HL-60/S4 treated with retinoic acid at 250 ng/mL for 4 days and 3 days (cell line): ENCODE data around the gene TAS2R38.

Experiments
- in situ Hi-C: fragments of 300-500 bp; cut with MboI; formaldehyde crosslinking; loops from 2 replicates; pipeline ENCODE4 v1.7.0; 2022; ENCODE audit warnings: low sequenced_read_pairs

The TAS2R38 gene

DNA sequence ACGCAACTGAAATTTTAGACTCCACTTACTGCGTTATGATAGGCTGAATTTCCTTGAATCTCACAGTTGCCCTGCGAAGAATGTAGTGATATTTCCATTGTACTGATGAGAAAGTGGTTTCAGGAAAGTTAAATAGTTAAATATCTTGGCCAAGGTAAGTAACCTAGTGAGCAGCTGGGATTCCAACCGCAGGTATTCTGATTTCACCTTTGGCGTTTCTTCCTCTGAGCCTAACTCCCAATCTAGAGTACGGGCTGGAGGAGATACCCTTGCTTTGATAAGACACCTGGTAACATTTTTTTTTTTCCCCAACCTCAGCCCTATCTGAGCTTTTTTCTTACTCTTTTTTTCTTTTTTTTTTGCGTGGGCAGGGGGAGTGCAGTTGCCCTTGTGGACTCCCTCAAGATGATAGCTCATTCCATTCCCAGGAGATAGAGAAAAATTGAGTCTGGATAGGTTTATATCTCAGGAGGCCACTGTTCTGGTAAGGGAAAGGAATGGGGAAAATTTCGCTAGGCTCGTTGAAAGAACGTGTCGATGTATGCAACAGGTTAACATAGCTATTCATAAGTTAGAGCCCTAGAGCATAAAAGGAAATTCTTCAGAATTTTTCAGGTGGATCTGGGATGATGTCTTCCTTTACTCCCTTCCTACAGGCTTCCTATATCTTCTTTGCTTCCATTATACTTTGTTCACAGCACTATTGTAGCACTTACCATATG, 3.1 kb upstream of the TAS2R38 start:
- in situ Hi-C loops, result no loop called here

DNA sequence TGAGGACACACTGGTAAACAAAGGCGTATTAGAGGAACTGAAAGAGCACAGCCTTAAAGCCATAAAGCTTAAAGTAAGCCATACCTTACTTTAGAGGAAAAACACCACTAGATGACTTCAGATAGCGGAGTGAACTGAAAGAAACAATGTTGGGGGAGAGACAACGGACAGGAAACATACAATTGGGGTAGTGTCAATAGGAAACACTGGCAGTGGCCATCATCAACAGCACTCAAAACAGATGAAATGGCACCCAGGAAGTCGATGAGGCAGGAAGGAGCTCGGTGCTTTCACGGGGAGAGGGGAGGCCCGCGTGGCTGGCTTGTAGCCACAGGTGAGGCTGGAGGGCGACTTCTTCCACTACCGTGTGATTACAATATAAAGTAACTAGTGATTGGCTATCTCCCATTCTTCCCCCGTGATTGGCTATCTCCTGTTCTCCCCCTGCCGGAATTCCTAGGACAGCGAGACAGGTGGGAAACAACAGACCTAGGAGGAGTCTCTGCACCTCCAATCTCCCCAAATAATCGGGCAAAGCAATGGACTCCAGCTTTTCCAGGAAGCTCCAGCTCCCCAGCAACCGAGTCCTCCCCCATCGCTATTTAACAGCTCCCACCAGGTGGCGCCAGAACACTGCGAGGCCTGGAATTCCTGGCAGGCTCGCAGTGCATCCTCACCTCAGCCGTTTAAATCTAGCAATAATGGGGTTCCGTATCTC, 2.4 kb upstream of the TAS2R38 start:
- in situ Hi-C loops, result no loop called here

DNA sequence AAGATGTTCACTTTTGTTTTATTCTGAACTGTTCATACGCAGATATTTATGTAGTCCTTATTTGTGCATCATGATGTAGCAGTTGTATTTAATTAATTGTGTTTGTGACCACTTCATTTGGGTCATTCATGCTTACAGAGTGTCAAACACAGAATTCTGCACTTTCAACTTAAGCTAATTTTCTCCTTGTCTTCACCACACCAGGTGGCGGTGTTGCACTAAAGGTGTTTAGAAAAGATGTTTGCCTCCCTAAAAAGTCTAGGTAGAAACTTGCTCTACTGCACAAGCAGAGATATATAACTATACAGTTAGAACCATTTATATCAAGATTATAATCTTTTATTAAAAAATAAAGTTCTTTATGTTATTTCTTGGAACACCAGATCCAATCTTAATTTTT, 1.3 kb upstream of the TAS2R38 start:
- in situ Hi-C loops, result no loop called here

DNA sequence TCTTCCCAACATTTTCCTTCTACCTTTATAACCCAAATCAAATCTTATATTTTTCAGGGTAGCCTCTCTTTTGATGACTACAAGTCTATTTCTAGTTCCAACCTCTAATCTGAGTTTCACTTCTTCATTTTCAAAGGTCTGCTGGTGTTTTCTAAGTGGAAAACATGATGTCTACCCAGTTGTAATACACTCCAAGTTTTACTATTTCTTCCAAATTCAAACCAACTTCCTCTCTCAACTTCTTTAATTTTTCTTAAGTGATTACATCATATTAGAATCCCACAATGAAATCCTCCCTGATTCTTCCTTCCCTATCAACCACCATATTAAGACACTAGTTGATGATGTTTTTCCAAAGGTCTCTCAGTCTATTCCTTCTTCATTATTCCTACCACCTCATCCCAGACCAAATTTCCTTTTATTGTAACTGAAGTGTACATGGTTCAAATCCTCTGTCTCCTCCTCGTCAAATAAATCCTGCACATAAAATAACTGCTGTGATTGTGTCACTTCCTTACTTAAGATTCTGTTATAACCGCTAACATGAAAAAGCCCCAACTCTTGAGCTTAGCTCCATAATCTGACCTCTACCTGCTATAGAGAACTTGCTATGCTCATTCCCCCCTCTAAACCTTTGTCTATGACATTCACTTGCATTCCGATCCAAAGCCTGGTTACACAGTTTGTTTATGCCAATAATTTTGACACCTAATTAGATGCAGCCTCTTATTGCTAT, 12.7 kb downstream of the TAS2R38 start:
- in situ Hi-C loops, result no loop called here

DNA sequence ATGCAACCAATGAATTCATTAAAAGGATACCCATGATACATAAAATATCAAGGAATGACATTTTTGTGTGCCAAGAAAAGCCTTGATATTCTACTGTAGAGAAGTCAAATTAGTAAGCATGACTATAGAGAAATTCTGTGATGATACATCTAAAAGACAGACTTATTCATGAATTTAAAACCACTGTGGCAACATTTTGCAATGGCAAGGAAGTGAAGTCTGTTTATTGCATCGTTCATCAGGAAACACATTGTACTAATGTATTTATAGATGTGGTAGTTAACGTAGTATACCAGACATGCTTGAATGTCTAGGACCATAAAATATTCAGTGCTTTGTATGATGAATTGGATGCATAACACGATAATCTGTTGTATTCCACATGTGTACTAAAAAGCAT, 17.5 kb downstream of the TAS2R38 start:
- in situ Hi-C loops, result no loop called here

DNA sequence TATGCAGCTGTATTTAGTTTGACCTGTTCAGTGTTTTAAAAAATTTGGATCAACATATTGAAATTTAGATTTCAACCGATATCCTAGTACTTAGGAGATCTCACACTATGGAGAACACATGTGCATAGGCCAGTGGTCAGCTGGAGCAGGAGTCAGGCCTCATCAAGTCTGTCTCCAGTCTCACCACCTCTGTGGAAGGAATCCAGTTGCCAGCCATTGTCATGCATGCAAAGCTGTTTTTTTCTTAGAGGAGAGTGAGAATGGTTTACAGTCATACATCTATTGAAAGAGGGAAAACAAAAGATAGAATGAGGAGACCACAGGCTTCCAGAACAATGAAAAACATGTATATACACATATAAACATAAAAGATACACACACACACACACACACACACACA, 19.2 kb downstream of the TAS2R38 start:
- in situ Hi-C loops, result no loop called here

DNA sequence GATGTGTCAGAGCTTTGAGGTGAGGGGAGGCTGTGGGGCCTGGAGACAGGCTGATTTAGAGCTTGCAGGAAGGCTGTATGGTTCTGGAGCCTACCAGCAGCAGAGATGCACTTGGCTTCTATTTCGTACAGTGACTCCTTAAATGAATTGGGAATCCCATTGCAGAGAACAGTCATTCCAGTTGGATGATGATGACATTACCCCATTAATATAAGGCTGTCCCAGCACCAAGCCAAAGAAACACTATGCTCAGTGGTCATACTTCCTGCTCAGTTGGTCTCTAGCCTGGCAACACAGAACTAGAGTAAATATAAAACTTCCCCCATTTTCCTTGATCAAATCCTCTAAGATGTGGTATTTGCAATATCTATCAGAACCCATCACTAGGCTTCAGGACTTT, 21.1 kb downstream of the TAS2R38 start:
- in situ Hi-C loops, result no loop called here

DNA sequence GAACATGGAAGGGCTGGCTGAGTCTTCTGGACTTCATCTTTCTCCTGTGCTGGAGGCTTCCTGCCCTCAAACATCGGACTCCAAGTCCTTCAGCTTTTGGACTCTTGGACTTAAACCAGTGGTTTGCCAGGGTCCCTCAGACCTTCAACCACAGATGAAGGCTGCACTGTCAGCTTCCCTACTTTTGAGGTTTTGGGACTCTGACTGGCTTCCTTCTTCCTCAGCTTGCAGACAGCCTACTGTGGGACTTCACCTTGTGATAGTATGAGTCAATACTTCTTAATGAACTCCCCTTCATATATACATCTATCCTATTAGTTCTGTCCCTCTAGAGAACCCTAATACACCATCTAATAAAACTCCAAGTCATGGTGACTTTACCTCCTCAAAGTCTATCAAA, 22.8 kb downstream of the TAS2R38 start:
- in situ Hi-C loops, result no loop called here

DNA sequence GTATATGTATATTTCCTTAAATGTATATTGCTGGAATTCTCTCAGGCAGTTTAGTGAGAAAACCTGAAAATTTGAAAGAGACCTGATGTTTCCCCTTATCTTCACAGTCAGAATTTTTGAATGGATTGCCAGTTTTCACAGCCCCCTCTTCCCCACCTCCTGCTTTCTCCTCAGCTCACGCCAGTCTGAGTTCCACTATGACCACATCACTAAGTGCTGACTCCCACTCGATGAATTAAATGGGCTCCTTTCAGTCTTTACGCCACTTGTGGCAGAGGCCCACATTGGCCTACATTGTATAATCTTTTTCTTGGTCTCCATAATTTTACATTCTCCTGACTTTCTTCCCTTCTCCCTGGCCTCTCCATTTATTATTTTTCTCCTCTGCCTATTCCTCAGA, 23.7 kb downstream of the TAS2R38 start:
- in situ Hi-C loops, result no loop called here

DNA sequence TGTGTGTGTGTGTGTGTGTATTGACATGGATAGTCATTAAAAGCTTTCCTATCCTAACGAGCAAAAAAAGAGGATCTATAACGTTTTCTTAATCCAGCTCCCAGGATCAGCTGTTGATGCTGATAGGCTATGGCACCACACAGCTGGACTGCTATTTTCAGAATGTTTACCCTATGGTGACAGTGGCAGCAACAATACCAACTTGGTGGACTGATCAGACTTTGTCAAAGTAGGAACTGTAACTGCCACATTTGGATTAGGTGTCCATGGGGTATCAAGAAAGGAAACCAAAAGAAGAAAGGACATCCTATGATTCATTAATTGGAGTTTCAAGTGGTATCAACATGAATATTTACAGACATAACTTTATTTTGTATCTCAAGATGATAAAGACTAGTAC, 24.1 kb downstream of the TAS2R38 start:
- in situ Hi-C loops, result no loop called here

DNA sequence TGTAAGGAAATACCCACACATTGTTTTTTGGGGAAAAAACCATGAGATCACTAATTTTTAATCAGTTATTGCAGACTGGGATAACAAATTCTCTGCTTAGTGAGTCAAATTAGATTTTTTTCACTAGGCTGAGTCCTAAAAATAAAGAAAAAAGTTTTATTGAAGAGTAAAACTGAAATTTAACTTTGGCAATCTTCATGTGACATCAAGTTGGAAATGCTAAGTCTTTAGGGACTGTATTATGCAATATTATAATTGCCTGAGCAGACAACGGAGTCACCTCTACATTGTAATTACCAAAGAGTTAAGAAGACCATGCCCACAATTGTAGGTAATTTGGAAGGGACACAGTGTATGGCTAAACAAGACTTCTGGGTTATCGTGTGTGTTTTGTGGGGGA, 24.6 kb downstream of the TAS2R38 start:
- in situ Hi-C loops, result no loop called here

DNA sequence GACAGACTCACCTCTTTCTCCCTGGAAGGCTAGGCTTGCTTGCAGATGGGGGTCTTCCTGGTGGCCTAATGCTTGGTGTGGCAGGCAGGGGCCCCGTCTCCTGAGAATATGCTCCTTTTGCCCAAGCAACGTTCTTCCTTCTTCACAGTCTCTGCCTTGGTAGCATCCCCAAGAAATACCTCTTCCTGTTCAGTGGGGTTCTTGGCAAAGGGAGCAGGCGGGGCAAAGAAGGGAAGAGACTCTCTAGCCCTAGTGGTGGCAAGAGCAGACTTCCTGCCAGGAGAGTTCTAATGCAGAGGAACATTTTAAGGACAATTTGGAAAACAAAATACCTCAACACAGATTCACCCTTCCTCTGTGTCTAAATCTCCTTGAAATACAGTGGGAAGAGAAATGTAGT, 26.8 kb downstream of the TAS2R38 start, which contains the start of gene CLEC5A:
Gene CLEC5A (minus strand): TSS at position 179 of the 400 bp plus-strand sequence. CDS start 682 bp downstream, outside the sequence.
- in situ Hi-C loops, result no loop called here

DNA sequence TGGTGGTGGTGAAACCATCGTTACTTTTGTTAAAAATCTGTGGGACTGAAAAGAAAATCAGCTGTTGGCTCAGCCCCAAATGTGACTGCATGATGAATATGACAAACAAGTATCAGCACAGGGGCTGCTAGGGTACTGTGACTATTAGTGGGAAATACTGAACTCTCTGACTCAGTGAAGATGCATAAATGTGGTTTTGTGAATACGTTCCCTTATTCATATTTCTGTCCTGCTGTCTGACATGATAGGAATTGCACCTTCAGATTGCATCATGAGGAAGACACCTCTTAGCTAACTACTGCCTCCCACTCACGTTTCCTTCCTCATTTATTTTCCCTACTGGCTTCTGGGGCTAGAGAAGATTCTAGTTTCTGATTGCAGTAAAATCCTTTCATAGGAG, 28.2 kb downstream of the TAS2R38 start:
- in situ Hi-C loops, result no loop called here

DNA sequence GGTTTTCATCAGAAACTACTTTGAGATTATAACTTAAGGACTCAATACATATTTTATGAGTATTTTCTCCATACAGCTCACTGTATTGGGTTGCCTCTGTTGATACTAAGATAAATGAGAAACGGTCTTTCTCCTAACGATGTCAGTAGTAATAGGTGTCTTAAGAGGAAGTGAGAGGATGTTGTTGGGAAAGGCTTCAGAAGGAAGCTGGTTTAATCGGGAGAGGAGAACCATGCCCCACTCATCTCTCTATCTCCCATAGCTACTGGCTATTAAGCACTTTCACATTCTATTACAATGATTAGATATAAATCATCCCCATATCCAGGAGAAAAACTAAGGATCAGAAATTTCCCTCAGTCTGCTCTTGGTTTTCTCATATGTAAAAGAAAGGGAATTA, 28.8 kb downstream of the TAS2R38 start:
- in situ Hi-C loops, result no loop called here

DNA sequence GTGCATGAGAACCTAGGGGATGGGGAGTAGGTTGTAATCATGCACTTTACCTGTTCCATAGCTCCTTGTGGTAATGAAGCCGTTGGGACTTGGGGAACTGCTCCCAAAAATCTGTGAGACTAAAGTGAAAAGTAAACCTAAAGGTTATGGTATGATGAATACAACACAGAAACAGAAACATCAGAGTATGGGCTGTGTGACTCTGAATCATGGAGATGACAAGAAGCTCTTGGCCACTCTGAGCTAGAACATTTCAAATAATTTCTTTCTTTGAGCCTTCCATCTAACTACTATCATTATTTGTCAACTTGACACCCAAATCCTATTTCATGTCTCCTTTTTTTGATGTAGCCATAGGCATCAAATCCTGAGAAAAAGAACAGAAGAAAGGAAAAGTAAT, 29.7 kb downstream of the TAS2R38 start:
- in situ Hi-C loops, result no loop called here

DNA sequence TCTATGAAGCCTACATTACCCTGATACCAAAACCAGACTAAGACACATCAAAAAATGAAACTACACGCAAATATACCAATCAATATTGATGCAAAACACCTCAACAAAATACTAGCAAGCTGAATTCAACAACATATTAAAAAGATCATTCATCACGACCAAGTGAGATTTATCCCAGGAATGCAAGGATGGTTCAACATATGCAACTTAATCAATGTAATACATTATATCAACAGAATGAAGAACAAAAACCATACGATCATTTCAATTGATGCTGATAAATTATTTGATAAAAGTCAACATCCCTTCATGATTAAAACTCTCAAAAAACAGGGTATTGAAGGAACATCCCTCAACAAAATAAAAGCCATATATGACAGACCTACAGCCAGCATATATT, 32.5 kb downstream of the TAS2R38 start:
- in situ Hi-C loops, result no loop called here

DNA sequence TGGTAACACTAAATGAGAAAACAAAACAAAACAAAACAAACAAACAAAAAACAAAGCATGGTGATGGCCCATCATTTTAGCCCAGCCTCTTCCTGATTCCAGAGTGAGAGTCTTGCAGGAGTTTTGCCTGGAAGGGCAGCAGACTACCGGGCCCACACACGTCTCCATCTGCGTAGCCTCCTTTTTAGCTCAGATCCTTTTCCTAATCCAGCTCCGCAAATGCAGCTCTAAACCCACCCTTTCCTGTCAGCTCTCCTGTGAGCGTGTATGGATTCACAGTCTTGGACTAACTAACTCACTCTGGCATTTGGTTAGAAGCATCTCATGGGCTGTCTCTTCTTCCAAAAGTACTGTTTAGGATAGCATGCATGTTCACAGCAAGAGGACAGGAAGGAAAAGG, 43.4 kb downstream of the TAS2R38 start:
- in situ Hi-C loops, result no loop called here

DNA sequence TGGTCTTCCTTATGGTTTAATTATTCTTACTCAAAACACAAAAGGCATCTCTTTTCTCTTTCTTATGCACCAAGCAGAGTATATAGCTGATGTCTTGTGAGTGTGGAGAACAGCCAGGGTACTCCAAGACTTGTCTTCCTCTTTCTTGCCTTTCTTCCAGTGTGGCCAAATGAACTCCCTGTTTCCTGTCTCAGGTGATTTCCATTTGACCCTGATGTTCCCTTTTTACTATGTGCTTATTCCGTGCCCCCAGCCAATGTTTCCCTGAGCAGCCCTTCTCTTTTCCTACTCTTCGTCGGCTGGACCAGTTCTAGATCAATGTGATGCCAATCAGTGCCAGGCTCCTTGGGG, 44.8 kb downstream of the TAS2R38 start:
- in situ Hi-C loops, result no loop called here

DNA sequence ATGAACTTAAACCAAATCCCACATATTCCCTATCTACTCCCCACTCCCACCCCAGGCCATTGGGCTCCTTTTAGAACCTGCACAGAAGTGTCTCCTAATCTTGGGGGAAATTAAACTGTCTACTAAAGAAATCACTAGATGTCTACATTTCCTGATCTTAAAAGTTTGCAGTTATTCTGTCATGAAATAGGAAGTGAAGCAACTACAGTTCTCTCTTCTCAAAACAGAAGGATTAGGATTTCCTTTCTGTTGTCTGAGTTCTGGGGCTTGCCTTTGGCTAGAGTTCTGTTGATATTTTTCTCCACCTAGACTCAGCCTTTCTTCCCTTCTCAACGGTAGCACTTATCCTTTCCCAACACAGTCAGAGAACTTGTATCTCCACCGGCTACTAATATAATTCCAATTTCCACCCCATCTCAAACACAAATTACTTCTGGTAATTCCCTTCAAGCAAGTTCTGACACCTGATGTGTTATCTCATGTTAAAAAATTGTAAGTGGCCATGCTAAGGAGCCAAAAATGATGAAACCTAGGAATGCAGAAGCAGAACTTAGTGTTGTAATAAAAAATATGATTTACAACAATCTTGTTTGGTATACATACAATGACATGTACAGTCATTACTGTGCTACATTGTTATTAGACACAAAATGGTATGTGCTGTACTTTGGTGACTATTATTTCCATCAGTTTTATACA, 45.3 kb downstream of the TAS2R38 start:
- in situ Hi-C loops, result no loop called here
